DND-41 (cell line): ENCODE data around the gene BIRC5.

Experiments used
- ATAC-seq: fragments of 200-7000 bp; cut with Tn5 transposase; 3 replicates; pipeline ENCODE4 v1.9.1; 2021; ENCODE audit warnings: low read depth; ENCODE audit not compliant: insufficient read depth
- DNase-seq: peaks from one replicate; pipeline ENCODE4 v3.0.0-alpha.2; 2020
- H2AFZ ChIP-seq: 2 replicates; pipeline ENCODE4 v1.6.0; 2012; ENCODE audit warnings: low read depth, low read length
- H3K27ac ChIP-seq: 2 replicates; pipeline ENCODE4 v1.5.1; 2012; ENCODE audit warnings: low read length, inconsistent platforms
- H3K27me3 ChIP-seq: fragments of 200-600 bp; sonication (generic); 2 replicates; pipeline ENCODE4 v1.6.0; 2012; ENCODE audit warnings: low read length, mild to moderate bottlenecking, inconsistent platforms; ENCODE audit not compliant: insufficient read depth, poor library complexity
- H3K36me3 ChIP-seq: 2 replicates; pipeline ENCODE4 v1.5.1; 2012; ENCODE audit warnings: low read length, inconsistent platforms; ENCODE audit not compliant: insufficient read depth
- H3K4me1 ChIP-seq: 2 replicates; pipeline ENCODE4 v1.5.1; 2012; ENCODE audit warnings: mild to moderate bottlenecking, low read length; ENCODE audit not compliant: insufficient read depth
- H3K4me2 ChIP-seq: 2 replicates; pipeline ENCODE4 v1.6.0; 2012; ENCODE audit warnings: mild to moderate bottlenecking, moderate library complexity, low read length, inconsistent platforms; ENCODE audit not compliant: insufficient read depth
- H3K4me3 ChIP-seq, 2 experiments: fragments of 200-600 bp in 1 of 2; shearing (Covaris generic) in 1 of 2; 2 replicates each; pipeline ENCODE4 v1.5.1; 2012 to 2016; ENCODE audit warnings: inconsistent platforms in 2 of 2, low read length in 2 of 2, mild to moderate bottlenecking in 2 of 2, low read depth in 1 of 2, moderate library complexity in 1 of 2
- H3K79me2 ChIP-seq: 2 replicates; pipeline ENCODE4 v1.6.0; 2012; ENCODE audit warnings: low read length, inconsistent platforms; ENCODE audit not compliant: insufficient read depth
- H3K9ac ChIP-seq: 2 replicates; pipeline ENCODE4 v1.6.0; 2012; ENCODE audit warnings: low read depth, mild to moderate bottlenecking, inconsistent platforms, low read length, moderate library complexity
- H3K9me3 ChIP-seq: 2 replicates; pipeline ENCODE4 v1.5.1; 2012; ENCODE audit warnings: low read length, moderate library complexity, mild to moderate bottlenecking, inconsistent platforms; ENCODE audit not compliant: insufficient read depth, severe bottlenecking
- H4K20me1 ChIP-seq: 2 replicates; pipeline ENCODE4 v1.6.0; 2012; ENCODE audit warnings: low read length; ENCODE audit not compliant: insufficient read depth
- CTCF ChIP-seq: IDR thresholded peaks from 2 replicates; pipeline ENCODE4 v1.5.1; 2012; ENCODE audit warnings: borderline replicate concordance, low read length, moderate library complexity, mild to moderate bottlenecking; ENCODE audit not compliant: poor library complexity, severe bottlenecking; ENCODE audit errors: extremely low read depth
- EZH2 ChIP-seq: IDR thresholded peaks from 3 replicates; pipeline ENCODE4 v1.6.1; 2012; ENCODE audit warnings: borderline replicate concordance, low read depth, mild to moderate bottlenecking, moderate library complexity, low read length, inconsistent platforms; ENCODE audit not compliant: severe bottlenecking

BIRC5 gene

DNA sequence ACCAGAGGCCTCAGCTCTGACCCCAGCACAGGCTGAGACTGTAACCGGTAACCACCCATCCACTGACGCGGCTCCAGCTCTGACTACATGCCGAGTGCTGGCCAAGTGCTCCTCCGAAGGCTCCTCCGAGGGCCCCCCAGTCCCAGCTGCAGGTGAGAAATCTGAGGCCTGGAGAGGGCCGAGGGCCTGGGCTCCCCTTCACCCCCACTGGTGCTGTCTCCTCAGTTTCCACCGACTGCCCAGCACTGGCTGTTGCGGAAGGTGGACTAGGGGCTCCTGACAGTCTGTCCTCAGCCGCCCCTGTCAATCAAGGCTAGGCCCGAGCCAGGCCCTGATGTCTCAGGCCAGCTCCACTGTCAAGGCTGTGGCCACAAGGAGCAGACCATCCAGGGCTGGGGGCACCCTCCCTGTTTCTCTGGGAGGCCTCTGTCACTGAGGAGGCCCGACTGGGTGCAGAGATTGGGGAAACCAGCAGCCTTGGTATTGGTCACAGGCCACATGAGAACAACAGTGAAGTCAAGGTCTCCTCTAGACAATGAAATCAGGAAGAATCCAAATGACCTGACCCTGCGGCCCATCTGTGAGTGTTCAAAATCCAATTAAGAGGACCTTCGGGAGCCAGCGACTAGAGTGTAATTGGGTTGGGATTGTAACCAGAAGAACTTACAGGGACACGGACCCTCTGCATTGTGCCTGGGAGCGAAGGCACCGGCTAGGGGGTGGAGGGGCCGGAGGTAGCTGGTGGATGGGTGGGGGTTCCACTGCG is 22.5 kb downstream of the BIRC5 start:
- Histone ChIP-seq H3K9me3 (no peaks in the 10 kb centered on the region), H3K27me3 (no peaks in the 10 kb centered on the region), H3K9ac (no peak overlapping the region), H3K4me3 (no peak overlapping the region), H3K4me2 (no peak overlapping the region), H3K4me1 (no peaks in the 10 kb centered on the region), H3K79me2 (no peaks in the 10 kb centered on the region), H3K27ac (no peak overlapping the region), H2AFZ (no peak overlapping the region), H3K36me3 (no peaks in the 10 kb centered on the region), H4K20me1 (no peaks in the 10 kb centered on the region)
- DNase-seq (no peak), ATAC-seq (no peak)
- TF ChIP-seq EZH2: no peak
- TF ChIP-seq CTCF: no peak

DNA sequence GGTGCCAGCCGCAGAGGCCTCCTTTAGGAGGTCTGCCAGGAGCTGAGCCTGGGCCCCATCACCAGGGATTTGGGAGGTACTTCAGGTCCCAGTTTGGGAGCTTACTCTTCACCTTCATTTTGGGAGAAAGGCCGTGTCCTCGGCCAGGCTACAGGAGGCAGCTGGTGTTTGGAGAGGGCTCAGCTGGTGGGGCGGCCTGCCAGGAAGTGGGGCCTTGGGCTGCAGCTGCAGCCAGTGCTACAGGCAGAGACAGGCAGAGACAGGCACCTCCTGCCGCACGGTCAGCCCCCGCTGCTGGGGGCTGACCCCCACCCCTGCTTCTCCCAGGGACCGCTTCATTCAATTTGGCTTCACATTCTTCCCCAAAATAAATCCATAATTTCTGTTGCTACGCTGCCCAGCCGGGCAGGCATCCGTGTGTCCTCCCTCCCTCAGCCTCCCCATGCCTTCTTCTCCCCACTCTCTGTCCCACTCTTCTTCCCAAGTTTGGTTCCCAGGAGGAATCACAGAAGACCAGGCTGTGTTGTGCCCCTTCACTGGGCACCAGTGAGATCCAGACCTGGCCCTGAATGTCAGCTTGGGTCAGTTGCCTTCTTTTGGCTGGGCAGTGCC is 23.5 kb downstream of the BIRC5 start:
- H3K79me2 ChIP-seq: no peaks in the 10 kb centered on the region
- no peak overlapping the region for H2AFZ ChIP-seq
- H3K4me3 ChIP-seq: no peak overlapping the region
- ATAC-seq (no peak), DNase-seq (no peak)
- no peaks in the 10 kb centered on the region for H3K27me3 ChIP-seq
- TF ChIP-seq EZH2 (no peak), CTCF (no peak)
- no peaks in the 10 kb centered on the region for H3K36me3 ChIP-seq
- H3K27ac ChIP-seq: no peak overlapping the region
- no peak overlapping the region for H3K9ac ChIP-seq
- H3K4me2 ChIP-seq: no peak overlapping the region
- no peaks in the 10 kb centered on the region for H4K20me1 ChIP-seq
- H3K4me1 ChIP-seq: no peaks in the 10 kb centered on the region
- H3K9me3 ChIP-seq: no peaks in the 10 kb centered on the region

GRCh38 chr17:78238823-78239488 is 24.9 kb downstream of the BIRC5 start:
- ATAC-seq (no peak), DNase-seq (no peak)
- Histone ChIP-seq H4K20me1 (no peaks in the 10 kb centered on the region), H3K36me3 (no peaks in the 10 kb centered on the region), H2AFZ (no peak overlapping the region), H3K79me2 (no peaks in the 10 kb centered on the region), H3K27me3 (no peaks in the 10 kb centered on the region), H3K4me3 (no peak overlapping the region), H3K27ac (no peak overlapping the region), H3K9me3 (no peaks in the 10 kb centered on the region), H3K4me1 (no peaks in the 10 kb centered on the region), H3K4me2 (no peak overlapping the region), H3K9ac (no peak overlapping the region)
- TF ChIP-seq CTCF: no peak
- no peak for TF ChIP-seq EZH2
